LNCAP (cell line): ENCODE data around the gene TOMM34.

Source experiments
- CTCF ChIP-seq: fragments of 450-650 bp; IDR thresholded peaks from 2 replicates; pipeline ENCODE4 v1.5.1; 2017; ENCODE audit warnings: mild to moderate bottlenecking

The TOMM34 gene

DNA sequence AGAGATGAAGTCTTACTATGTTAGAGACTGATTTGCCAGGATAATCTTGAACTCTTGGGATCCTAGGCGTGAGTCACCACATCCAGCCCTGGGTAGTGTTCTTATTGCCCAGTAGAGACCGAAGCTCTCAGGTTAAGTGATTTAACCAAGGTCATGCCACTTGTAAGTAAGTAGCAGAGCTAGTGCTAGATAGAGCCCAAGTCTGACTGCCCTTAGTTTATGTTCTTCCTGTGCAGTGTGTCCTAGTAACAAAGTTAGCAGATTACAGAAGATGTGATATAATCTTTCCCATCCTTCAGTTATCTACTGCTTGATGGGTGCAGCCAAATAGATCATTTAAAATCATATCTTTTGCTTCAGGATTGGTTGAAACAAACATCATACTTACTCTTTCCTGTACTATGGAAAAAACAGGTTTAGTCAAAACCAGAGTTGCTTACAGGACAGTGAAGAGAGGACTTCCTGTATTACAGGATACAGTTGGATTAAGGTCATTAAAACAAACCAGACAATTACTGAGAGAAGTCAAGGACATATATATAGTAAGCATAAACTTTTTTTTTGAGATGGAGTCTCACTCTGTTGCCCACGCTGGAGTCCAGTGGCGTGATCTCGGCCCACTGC, 59.9 kb downstream of the TOMM34 start:
- TF ChIP-seq CTCF, result no peak

- TF ChIP-seq CTCF, result no peak
Observed at GRCh38 chr20:44897133-44897532, 63.1 kb downstream of the TOMM34 start.

DNA sequence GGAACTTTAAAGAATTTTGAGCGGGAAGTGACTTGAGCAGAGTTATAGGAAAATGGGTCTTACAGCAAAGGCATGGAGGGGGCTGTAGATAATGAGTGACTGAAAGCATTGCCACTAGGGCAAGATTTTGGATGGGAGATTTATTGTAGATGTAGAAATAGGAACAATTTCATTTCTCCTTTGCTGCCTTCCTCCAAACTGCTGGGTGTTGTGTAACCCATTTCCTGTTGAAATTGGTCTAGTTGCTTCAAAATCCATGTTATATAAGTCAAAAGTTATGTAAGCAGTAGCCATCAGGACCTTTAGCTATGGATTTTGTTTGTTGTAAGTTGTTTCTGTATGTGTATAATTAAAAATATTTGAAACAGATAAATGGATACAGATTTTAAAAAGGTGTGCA, 63.6 kb downstream of the TOMM34 start:
- no peak for TF ChIP-seq CTCF

GRCh38 chr20:44894959-44895358, 65.2 kb downstream of the TOMM34 start:
- TF ChIP-seq CTCF, result no peak
